M059J (cell line): Measurements from ENCODE around the gene OXLD1. TPM values are rescaled to one million over a fixed set of nuclear protein-coding genes. Genes with fewer than 3 reads are reported as not detected.

Experiments
- DNase-seq: peaks from one replicate; pipeline ENCODE4 v3.0.0-alpha.2; 2012; ENCODE audit warnings: low read depth
- total RNA-seq: library from RNA; depleted of rRNA; stranded (reverse); fragments of >200 nt; shearing (Covaris generic); gene quantifications from 2 replicates; pipeline ENCODE4 v1.2.3, GENCODE V29; 2014; rRNA removed

OXLD1 gene
- total RNA-seq, 1 experiment from 2014 or later, result 48.3 TPM

- no peak for DNase-seq
Observed at GRCh38 chr17:81616877-81617276, 49.5 kb downstream of the OXLD1 start.

- DNase-seq, result no peak
Observed at GRCh38 chr17:81615401-81615930, 50.9 kb downstream of the OXLD1 start.

Other genes with a start within 250 kb of the OXLD1 start
- 3,948 and 4,109 TPM in 2 replicates for gene ACTG1, start 153.8 kb downstream of the OXLD1 start, total RNA-seq
- gene FSCN2, start 138.2 kb downstream of the OXLD1 start, total RNA-seq, result 0.69 TPM in 1 of 2 replicates, not detected in the other
- 8.0 and 18.0 TPM in 2 replicates for gene FAAP100, start 114.3 kb downstream of the OXLD1 start, total RNA-seq
- gene NPLOC4, start 29.5 kb downstream of the OXLD1 start, total RNA-seq, result 53.7 and 79.7 TPM in 2 replicates
- 2.5 and 5.3 TPM in 2 replicates for gene TSPAN10, start 29.4 kb downstream of the OXLD1 start, total RNA-seq
- 0.94 TPM in 1 of 2 replicates, not detected in the other for gene PDE6G, start 10.1 kb downstream of the OXLD1 start, total RNA-seq
- 14.6 and 32.1 TPM in 2 replicates for gene CCDC137, start 132 bp upstream of the OXLD1 start, total RNA-seq
- 36.0 and 39.9 TPM in 2 replicates for gene ARL16, start 17.2 kb upstream of the OXLD1 start, total RNA-seq
- gene HGS, start 17.4 kb upstream of the OXLD1 start, total RNA-seq, result 52.4 and 101 TPM in 2 replicates
- 11.7 and 14.1 TPM in 2 replicates for gene MRPL12, start 36.8 kb upstream of the OXLD1 start, total RNA-seq
- 49.0 and 61.8 TPM in 2 replicates for gene SLC25A10, start 45.7 kb upstream of the OXLD1 start, total RNA-seq
- gene GCGR, start 137.5 kb upstream of the OXLD1 start, total RNA-seq, result not detected in 2 replicates
- 40.2 and 58.3 TPM in 2 replicates for gene MCRIP1, start 166.7 kb upstream of the OXLD1 start, total RNA-seq
- not detected in 2 replicates for gene PPP1R27, start 168.4 kb upstream of the OXLD1 start, total RNA-seq
- 1,409 and 1,513 TPM in 2 replicates for gene P4HB, start 193.9 kb upstream of the OXLD1 start, total RNA-seq
- 124 and 207 TPM in 2 replicates for gene ARHGDIA, start 204.7 kb upstream of the OXLD1 start, total RNA-seq
- gene ALYREF, start 225.0 kb upstream of the OXLD1 start, total RNA-seq, result 184 and 197 TPM in 2 replicates
- 201 and 233 TPM in 2 replicates for gene ANAPC11, start 225.1 kb upstream of the OXLD1 start, total RNA-seq
- gene NPB, start 235.6 kb upstream of the OXLD1 start, total RNA-seq, result 0.44 and 0.59 TPM in 2 replicates
- 36.0 and 43.4 TPM in 2 replicates for gene PCYT2, start 244.8 kb upstream of the OXLD1 start, total RNA-seq